Measurements from ENCODE around the gene COQ8B.
A peak's percentile ranks its signal among the peaks of the same experiment; 100 is the strongest.

The COQ8B gene

GRCh38 chr19:40662925-40663694 is 53.6 kb downstream of the COQ8B start:
- Histone ChIP-seq H3K79me2 (ENCODE audit: control insufficient read depth, low read length) (no peaks in the 10 kb centered on the region), H3K27me3 (ENCODE audit: control insufficient read depth, low read length) (peaks cover 3% of the 10 kb centered on the region; the same call in 1 of the 2 replicates), H3K4me2 (ENCODE audit: low read length) (peak overlapping the region; percentile 84), H3F3A (ENCODE audit: control insufficient read depth, insufficient read depth) (no peaks in the 10 kb centered on the region), H3K9me3 (ENCODE audit: control insufficient read depth, insufficient read depth, low read length) (no peaks in the 10 kb centered on the region), H3K4me3 (ENCODE audit: low read length) (peak overlapping the region; percentile 71), H3K27ac (ENCODE audit: low read depth, low read length) (peak overlapping the region; percentile 53), H3K4me1 (ENCODE audit: control insufficient read depth, low read length) (peaks cover 15% of the 10 kb centered on the region), H3K9me2 (replicated peaks; ENCODE audit: control insufficient read depth, low read length) (no peaks in the 10 kb centered on the region), H4K20me1 (ENCODE audit: control insufficient read depth, insufficient read depth, low read depth, low read length) (no peaks in the 10 kb centered on the region), H3K36me3 (ENCODE audit: control insufficient read depth, low read length) (no peaks in the 10 kb centered on the region)
- no peak for TF ChIP-seq EZH2phosphoT487 (IDR thresholded peaks at IDR 0.05; ENCODE audit: borderline replicate concordance, low read length)
- TF ChIP-seq CTCF (IDR thresholded peaks at IDR 0.05; ENCODE audit: low read depth, low read length, poor library complexity, severe bottlenecking) = no peak

- Histone ChIP-seq H3K27ac (ENCODE audit: low read depth, low read length) (no peak overlapping the region), H3K79me2 (ENCODE audit: control insufficient read depth, low read length) (no peaks in the 10 kb centered on the region), H3K27me3 (ENCODE audit: control insufficient read depth, low read length) (peaks cover 4% of the 10 kb centered on the region; the same call in 1 of the 2 replicates), H3K36me3 (ENCODE audit: control insufficient read depth, low read length) (no peaks in the 10 kb centered on the region), H3F3A (ENCODE audit: control insufficient read depth, insufficient read depth) (no peaks in the 10 kb centered on the region), H3K4me2 (ENCODE audit: low read length) (no peak overlapping the region), H3K4me3 (ENCODE audit: low read length) (no peak overlapping the region), H3K9me2 (replicated peaks; ENCODE audit: control insufficient read depth, low read length) (no peaks in the 10 kb centered on the region), H3K9me3 (ENCODE audit: control insufficient read depth, insufficient read depth, low read length) (no peaks in the 10 kb centered on the region), H4K20me1 (ENCODE audit: control insufficient read depth, insufficient read depth, low read depth, low read length) (no peaks in the 10 kb centered on the region), H3K4me1 (ENCODE audit: control insufficient read depth, low read length) (peaks cover 15% of the 10 kb centered on the region)
- TF ChIP-seq CTCF (IDR thresholded peaks at IDR 0.05; ENCODE audit: low read depth, low read length, poor library complexity, severe bottlenecking) = no peak
- TF ChIP-seq EZH2phosphoT487 (IDR thresholded peaks at IDR 0.05; ENCODE audit: borderline replicate concordance, low read length) = no peak
Measured at GRCh38 chr19:40661616-40662015, 55.1 kb downstream of the COQ8B start.

- TF ChIP-seq CTCF (IDR thresholded peaks at IDR 0.05; ENCODE audit: low read depth, low read length, poor library complexity, severe bottlenecking) (no peak), EZH2phosphoT487 (IDR thresholded peaks at IDR 0.05; ENCODE audit: borderline replicate concordance, low read length) (no peak)
Measured at GRCh38 chr19:40659566-40659965, 57.1 kb downstream of the COQ8B start.

More at GRCh38 chr19:40659566-40659965, 57.1 kb downstream of the COQ8B start:
- H3K4me1 ChIP-seq (ENCODE audit: control insufficient read depth, low read length) = peaks cover 15% of the 10 kb centered on the region
- no peak overlapping the region for H3K4me3 ChIP-seq (ENCODE audit: low read length)
- no peaks in the 10 kb centered on the region for H3K9me2 ChIP-seq (replicated peaks; ENCODE audit: control insufficient read depth, low read length)
- no peaks in the 10 kb centered on the region for H3K9me3 ChIP-seq (ENCODE audit: control insufficient read depth, insufficient read depth, low read length)
- no peak overlapping the region for H3K4me2 ChIP-seq (ENCODE audit: low read length)
- H3K79me2 ChIP-seq (ENCODE audit: control insufficient read depth, low read length) = no peaks in the 10 kb centered on the region
- peaks cover 5% of the 10 kb centered on the region; the same call in 1 of the 2 replicates for H3K27me3 ChIP-seq (ENCODE audit: control insufficient read depth, low read length)
- no peaks in the 10 kb centered on the region for H3K36me3 ChIP-seq (ENCODE audit: control insufficient read depth, low read length)
- H4K20me1 ChIP-seq (ENCODE audit: control insufficient read depth, insufficient read depth, low read depth, low read length) = no peaks in the 10 kb centered on the region
- no peak overlapping the region for H3K27ac ChIP-seq (ENCODE audit: low read depth, low read length)
- H3F3A ChIP-seq (ENCODE audit: control insufficient read depth, insufficient read depth) = no peaks in the 10 kb centered on the region

All from DOHH2 (cell line).